Activated T-cell treated with anti-CD3 and anti-CD28 coated beads for 48 hours (primary cell): ENCODE measurements around the gene SLC35E2B.
"Not testable (repeated sequence)": the region's sequence is repeated elsewhere in the genome, so short reads cannot be mapped to it uniquely, and the experiment has no call there.

ENCODE experiments used
- DNase-seq: peaks from one replicate; pipeline ENCODE4 v3.0.0-alpha.2; 2020; ENCODE audit warnings: low read depth

Gene SLC35E2B

DNA sequence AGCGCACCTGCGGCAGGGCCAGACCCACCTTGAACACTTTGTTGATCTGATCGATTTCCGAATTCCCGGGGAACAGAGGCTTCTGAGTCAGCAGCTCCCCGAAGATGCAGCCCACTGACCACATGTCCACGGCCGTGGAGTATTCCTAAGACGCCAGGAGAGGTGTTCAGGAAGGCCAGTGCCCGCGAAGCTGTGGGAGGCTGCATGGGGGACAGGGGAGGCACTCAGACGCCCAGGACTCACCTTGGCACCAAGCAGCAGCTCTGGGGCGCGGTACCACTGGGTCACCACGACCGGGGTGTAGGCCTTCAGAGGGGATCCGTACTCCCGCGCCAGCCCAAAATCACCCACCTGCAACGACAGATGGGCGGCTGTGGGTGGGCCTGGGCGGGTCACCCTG is 11.2 kb upstream of the SLC35E2B start:
- no peak for DNase-seq

DNA sequence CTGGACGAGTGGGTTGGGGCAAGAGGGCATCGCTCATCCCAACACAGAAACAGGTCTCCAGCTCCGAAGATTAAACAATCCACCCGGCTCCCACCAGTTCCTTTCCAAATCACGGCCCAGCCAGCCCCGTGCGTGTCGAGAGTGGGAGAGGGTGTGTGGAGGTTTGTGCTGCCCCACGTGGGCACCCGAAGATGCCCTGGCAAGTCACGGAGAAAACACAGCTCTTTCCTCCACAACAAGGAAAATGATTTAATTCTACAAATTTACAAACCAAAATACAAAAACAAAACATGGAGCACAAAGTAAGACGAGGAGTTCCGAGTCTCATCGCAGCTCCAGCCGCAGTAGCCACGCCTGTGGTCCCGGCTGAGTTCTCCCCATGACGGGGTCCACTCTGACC is 9.9 kb upstream of the SLC35E2B start:
- not testable (repeated sequence) for DNase-seq

DNA sequence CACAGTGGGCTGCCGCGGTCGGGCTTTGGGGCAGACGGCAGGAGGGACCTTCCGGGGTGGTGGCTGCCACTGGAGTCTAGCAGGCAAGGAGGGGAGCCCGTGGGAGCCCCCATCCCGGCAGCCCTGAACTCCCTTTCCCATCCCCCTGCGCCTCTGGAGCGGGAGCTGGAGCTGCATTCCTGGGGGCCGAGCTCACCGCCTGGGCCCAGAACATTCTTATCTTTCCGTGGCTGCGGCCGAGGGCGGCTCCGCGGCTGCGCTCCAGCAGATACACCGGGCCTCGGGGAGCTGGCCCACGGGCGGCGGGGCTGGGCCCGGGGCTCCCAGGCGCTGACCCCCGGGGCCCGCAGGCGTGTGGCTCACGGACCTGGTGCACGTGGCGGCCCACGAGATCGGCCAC is 8.0 kb upstream of the SLC35E2B start:
- not testable (repeated sequence) for DNase-seq

DNA sequence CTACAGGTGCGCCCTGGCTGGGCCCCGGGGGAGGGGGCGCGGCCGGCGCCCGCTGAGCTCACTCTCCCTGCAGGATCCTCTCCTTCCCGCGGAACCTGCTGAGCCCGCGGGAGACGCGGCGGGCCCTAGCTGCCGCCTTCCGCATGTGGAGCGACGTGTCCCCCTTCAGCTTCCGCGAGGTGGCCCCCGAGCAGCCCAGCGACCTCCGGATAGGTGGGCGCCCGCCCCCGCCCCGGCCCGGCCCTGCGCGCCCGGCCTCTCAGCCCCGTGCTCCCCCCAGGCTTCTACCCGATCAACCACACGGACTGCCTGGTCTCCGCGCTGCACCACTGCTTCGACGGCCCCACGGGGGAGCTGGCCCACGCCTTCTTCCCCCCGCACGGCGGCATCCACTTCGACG is 7.5 kb upstream of the SLC35E2B start:
- DNase-seq = not testable (repeated sequence)

DNA sequence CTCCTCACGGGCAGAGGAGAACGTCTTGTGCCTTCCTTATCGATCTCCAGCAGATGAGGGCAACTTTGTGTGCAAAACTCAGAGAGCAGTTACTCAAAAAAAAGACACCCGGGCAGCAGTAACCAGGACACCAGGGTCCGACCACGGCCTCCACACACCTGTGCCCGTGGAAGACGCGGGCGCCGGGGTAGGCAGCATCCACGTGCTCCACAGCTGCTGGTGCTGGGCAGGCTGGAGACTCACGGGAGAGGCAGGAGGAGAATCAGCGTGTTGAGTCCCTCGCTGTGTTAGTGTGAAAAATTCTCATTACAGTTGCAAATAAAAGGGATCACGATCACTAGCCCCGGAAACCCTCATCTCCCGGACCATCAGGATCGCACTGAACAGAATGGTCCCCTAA is 6.5 kb upstream of the SLC35E2B start:
- DNase-seq = not testable (repeated sequence)

DNA sequence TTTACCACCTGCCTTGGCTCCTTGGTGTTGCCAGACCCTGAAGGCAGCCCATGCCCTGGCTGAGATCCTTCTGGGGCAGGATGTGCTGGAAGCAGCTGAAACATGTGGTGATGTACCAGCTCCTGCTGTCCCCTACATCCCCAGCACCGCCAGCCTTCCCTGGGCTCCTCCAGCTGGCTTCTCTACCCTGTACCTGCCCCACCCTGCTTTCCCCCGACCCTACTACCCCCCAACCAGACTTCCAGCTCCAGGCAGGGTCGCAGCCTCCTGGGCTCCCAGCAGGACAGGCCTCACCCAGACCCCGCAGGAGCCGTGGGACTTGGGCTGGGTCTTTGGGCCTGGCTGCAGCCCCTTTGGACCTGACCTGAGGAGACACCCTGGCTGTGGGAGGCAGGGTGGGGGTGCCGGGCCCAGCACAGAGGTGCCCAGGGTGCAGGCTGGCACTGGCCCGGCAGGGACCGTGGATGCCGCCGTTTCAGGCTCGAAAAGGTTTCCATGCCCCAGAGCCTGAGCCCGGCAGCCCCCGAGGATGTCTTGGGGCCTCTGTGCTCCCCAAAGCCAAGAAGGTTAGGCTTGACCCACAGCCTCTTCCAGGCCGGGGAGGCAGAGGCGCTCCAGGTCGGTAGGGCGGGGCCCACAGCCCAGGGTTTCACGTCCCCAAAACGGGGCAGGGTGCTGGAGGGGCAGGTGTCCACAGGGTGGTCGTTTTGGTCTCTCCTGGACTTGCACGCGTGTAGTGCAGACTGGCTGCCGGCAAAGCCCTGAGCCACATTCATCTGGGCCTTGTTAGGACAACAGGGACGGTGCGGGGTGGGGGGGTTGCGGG is 5.0 kb upstream of the SLC35E2B start:
- DNase-seq = not testable (repeated sequence)

DNA sequence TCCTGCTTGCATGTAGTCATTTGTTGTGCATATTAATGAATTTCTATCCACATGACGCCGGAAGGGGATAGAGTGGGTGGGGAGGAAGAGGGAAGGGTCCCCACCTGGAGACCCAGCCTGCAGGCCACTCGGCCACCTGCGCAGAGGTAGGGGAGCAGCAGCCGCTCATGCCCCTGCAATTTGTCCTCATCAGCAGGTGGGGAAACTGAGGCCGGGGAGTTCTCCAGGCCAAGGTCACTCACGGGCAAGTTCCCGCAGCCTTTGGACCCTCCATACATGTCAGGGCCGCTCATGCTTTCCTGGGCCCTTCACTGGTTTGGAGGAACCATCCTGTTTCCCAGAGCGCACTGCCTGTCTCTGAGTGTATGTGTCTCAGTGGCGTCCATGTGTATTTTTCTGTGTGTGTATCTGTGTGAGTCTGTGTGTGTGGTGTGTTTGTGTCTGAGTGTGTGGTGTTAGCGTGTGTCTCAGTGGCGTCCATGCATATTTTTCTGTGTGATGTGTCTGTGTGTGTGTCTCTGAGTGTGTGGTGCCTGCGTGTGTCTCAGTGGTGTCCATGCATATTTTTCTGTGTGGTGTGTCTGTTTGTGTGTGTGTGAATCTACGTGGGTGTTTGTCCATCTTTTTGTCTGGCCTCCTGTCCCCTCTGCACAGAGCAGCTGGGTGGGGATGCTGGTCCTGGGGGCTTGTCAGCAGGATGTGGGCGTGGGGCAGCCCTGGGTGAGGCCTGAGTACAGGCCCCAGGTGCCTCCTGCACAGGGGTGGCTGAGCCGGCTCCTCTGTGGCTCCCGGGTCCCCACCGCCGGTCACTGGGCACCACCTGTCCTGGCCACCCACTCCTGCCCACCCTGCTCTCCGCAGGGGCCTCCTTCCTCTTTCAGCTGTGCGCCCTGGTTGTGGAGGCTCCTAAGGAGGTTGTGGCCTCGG is 4.1 kb upstream of the SLC35E2B start:
- not testable (repeated sequence) for DNase-seq

DNA sequence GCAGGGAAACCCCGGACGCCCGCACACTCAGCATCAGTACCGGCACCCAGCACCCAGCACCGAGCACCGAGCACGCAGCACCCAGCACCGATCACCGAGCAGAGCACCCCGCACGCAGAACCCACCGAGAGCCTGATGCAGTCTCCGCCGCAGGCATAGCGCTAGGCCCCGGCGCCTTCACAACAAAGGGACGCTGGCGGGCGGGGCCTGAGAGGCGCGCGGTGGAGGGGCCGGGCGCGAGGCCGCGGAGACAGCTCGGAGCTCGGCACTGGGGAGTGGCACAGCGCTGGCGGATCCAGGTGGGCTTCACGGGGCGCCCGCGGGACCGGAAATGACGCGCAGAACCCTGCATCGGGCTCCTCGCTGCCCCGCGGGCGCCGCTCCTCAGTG is 276 bp downstream of the SLC35E2B start:
- peak; percentile 76 for DNase-seq

DNA sequence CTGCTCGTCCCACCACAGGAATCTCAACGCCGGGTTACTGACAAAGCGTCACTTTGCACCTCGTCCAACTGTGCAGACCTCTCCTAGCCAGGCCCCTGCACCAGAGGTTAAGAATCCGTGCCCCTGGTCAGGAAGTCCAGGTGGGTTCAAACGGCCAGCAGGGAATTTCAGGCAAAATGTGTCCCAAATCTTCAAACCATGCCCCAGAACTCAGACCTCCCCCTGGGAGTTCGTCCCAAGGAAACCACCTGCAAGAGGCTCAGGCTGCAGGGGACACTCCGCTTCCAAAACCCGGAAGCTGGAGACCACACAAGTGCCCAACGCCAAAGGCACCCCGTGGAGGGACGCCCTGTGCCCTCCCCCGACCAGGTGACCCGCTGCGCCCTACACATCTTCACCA is 1.2 kb downstream of the SLC35E2B start:
- not testable (repeated sequence) for DNase-seq

DNA sequence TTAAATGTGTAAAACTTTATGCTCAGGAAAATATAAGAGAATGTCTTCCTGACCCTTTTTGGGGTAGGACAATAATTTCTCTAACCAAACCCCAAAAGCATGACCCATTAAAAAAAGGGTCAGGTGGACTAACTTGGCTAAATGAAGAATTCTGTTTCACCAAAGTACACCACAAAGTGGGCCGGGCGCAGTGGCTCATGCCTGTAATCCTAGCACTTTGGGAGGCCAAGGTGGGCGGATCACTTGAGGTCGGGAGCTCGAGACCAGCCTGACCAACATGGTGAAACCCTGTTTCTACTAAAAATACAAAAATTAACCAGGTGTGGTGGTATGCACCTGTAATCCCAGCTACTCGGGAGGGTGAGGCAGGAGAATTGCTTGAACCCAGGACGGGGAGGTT is 3.1 kb downstream of the SLC35E2B start:
- DNase-seq = not testable (repeated sequence)

DNA sequence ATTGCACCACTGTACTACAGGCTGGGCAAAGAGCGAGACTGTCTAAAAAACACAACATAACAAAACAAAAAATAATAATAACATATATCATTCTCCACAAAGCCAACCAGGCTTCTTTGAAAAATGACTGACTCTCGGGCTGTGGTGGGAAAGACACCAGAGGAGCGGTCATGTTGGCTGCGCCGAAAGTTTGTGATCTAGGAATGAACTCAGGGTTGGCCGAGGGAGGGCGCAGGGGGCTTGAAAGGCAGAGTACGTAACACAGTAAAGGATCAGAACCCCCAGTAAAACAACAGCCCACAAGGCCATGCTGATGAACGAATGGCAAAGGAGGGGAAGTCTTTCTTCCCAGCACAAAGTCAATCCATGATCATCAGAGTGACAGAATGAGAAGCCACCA is 4.7 kb downstream of the SLC35E2B start:
- DNase-seq = no peak

DNA sequence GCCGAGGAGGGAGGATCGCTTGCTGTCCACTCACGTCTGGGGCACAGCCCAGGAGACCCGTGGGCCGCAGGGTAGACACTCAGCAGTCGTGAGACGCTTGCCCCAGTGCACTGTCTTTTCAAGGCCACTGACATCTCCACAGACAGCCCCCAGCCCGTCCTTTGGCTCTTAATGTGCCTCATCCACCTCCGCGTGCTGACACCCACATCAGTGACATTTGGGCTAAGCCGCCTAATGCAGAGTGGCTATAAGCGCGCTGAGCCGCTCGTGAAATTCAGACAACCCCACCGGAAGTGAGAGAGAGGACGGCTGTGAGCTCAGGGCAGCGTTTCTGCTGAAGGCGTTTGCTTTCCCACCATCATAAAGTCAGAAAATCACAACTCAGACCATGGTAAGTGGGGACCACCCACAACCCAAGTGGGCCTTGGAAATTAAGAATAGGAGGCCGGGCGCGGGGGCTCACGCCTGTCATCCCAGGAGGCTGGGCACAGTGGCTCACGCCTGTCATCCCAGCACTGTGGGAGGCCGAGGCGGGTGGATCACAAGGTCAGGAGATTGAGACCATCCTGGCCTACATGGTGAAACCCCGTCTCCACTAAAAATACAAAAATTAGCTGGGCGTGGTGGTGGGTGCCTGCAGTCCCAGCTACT is 8.4 kb downstream of the SLC35E2B start:
- no peak for DNase-seq

DNA sequence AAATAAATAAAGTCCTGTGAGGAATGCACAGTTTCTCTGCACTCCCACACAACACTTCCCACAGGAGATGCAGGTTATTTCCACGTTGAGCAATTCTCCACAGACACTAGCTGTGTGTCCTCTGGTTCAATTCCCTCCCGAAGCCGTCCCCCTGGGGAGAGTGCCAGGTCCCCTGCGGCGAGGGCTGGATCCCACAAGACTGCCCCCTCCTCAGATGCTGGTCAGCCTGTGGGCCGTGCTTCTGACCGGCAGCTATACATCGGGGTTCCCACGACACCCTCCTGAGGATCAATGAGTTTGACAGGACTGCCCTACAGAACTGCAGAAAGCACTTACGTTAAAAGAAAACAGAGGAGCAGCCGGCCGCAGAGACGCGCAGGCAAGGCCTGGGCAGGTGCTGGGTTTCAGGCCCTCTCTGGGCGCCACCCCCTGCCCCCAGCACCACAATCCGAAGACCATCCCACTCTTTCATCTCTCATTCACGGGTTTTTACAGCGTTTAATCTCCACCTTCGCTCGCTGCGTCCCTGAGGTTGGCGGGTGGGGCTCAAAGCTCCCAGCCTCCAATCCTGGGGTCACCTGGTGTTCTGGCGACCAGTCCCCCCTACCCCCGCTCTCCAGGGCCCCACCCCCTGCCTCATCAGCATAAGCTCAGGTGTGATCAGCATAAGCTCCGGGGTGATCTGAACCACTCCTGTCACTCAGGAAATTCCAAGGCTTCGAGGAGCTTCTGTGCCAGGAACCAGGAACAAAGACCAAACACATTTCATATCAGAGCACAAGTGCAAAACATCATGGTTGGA is 9.3 kb downstream of the SLC35E2B start:
- DNase-seq = no peak

DNA sequence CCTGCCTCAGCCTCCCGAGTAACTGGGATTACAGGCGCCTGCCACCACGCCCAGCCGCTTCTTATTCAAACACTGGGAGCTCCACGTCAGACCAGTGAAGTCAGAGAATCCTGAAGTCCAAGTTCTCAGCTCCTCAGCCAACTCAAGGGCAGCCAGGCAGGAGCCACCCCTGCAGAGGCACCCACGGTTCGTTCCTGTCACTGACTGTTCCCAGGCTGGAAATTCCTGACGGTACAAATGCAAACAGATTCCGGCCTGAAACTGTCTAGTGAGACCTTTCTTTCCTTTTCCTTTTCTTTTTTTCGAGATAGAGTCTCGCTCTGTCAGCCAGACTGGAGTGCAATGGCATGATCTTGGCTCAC is 11.7 kb downstream of the SLC35E2B start:
- no peak for DNase-seq

DNA sequence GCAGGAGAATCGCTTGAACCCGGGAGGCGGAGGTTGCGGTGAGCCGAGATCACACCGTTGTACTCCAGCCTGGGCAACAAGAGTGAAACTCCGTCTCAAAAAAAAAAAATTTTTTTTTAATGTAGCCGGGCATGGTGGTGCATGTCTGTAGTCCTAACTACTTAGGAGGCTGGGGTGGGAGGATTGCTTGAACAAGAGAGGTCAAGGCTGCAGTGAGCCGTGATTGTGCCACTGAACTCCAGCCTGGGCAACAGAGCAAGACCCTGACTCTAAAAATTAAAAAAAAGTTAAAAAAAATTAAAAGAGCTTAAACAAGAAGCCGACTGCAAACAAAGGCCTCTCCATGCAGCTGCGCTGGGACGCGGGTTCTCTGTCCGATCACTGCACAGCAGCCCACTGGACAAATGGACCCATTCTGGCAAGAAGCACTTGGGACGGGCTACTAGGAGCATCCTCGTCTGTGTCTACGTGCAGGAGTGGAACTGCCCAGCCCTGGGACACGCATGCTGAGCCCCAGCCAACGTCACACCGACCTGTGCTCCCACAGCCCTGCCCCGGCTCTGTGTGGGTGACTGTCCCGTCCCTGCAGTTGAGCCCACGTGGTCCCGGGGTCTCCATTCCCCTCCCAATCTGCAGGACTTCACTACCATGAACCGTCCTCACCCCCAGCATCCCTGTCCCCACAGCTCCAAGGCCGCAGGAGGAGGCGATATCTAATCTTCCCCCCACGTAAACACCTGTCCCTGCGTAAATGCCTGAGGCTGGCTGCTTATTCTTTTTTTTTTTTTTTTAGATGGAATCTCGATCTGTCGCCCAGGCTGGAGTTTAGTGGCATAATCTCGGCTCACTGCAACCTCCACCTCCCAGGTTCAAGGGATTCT is 12.3 kb downstream of the SLC35E2B start:
- no peak for DNase-seq

DNA sequence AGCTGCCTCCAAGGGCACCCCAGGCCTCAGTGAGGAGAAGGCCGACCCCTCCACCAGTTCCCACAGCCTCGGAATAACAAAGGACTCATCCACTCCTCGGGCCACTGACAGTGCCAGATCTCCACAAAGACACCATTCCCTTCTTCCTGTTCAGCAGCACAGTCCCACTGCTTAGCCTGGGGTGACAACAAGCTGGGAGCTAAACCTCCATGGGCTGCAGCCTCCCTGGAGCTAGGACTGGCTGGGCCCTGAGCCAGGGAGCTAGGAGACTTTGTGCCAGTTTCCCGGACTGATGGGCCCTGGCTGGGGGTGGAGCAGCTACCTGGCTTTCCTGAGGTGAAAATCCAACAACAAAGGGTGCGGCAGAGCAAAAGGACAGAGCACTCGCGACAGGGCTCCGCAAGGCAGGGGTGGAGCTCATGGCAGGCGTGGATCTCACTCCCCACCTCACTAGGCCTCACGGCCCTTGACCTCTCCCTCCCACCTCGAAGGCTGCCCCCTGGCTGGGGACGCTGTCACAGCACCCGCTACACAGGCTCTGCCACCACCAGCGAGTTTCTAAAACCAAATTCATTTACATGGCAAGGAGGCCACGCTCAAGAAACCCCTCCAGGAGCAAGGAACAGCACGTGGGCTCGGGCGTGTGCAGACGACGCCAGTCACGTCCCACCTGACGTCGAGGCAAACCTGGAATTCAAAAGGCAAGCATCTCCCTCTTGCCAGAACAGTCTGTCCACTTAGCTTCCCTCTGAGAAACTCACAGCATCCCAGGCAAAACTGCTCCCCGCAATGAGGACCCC is 13.8 kb downstream of the SLC35E2B start:
- peak; percentile 68 for DNase-seq

DNA sequence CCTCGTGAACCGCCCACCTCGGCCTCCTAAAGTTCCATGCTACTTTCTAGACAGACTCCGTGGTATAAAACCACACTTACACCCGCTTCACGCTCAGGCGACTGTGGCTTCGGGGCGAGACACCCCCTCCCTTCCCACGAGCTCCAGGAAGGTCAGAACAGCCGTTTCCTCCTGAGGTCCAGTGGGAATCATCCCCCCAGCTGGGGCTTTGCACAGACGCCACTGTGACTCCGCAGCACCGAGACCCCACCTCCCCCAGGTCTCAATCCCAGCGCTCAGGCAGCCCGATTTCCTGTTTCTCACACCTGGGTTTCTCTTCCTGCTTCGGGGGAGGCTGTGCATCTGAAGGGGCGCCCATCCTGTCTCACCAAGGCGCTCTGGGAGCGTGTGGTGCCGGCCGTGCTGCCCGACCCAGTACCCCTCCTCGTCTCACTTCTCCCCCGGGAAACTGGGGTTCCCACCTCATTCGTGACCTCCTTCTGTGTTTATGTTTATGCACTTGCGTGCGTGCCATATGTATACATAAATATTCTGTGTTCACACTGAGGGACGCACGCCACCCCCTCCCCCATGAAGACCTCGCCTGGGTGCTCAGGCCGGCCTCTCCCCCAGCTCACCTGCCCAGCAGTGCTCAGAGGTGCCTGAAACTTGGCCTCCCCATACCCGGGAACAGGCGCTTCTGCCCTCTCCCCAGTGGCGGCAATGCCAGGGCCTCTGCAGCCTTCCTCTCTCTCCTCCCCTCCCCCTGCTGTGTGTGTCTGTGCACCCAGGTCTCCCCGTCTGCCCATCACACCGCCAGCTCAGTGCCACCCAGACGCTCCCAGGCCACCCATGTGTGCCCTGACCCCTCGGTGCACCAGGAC is 14.6 kb downstream of the SLC35E2B start:
- peak; percentile 35 for DNase-seq

DNA sequence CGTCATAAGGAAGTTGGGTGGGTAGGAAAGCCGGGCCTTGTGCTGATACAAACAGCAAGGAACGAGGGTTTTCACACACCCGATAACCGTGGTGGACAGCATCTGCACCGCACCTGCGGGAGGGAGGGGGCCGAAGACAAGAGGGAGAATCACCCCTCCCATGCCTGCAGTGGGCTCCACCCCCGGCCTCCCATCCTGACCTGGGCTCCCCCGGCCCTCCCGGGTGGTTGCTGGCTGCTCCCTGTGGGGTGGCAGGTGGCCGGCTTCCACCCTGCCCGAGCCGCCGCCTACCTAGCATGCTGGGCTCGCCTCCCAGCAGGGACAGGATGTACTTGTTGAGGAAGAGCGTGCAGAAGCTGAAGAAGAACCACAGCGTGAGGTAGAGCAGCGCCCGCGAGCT is 16.5 kb downstream of the SLC35E2B start:
- not testable (repeated sequence) for DNase-seq

DNA sequence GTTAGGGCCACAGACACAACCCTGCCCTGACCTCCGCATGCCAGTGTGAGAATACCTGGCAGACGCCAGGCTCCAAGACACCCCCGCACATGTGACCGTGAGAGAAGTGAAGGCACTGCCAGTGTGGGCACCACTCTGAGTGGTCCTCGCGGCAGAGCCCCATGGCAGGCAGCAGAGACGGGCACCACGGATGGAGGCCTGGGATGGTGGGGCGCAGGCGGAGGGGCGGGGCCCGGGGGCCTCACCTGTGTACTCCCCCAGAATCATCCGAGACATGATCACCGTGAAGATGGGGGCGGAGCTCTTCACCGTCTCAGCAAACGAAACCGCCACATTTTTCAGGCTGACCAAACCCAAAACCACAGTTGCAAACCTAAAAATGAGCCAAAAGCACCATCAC is 17.4 kb downstream of the SLC35E2B start:
- DNase-seq = not testable (repeated sequence)
